CD4-positive, alpha-beta memory T cell (primary cell): Measurements from ENCODE around the gene MAPKAPK2. TPM values are rescaled to one million over a fixed set of nuclear protein-coding genes. Genes with fewer than 3 reads are reported as not detected.

Experiments
- CTCF ChIA-PET: fragments of 350-600 bp; sonication (Branson Sonifier 250); formaldehyde crosslinking; loops from one replicate; lab custom pipeline; 2021; ENCODE audit warnings: inconsistent platforms; ENCODE audit not compliant: partially characterized antibody; lab: Charles Lee
- POLR2A ChIA-PET: fragments of 350-600 bp; sonication (Branson Sonifier 250); formaldehyde crosslinking; loops from one replicate; lab custom pipeline; 2021; ENCODE audit not compliant: partially characterized antibody; lab: Charles Lee
- DNase-seq, 5 donors: peaks; one replicate each; pipeline versions ENCODE4 v3.0.0 to v3.0.0-alpha.2; 2020 to 2022; ENCODE audit warnings: mixed read lengths in 1 of 5
- H3K27ac ChIP-seq: one replicate; pipeline ENCODE4 v1.7.0; 2013; ENCODE audit warnings: low read depth, low read length
- H3K27me3 ChIP-seq: 2 replicates; pipeline ENCODE4 v1.7.0; 2013; ENCODE audit warnings: mild to moderate bottlenecking, low read length, moderate library complexity; ENCODE audit not compliant: insufficient read depth
- H3K36me3 ChIP-seq: 2 replicates; pipeline ENCODE4 v1.7.0; 2013; ENCODE audit warnings: mild to moderate bottlenecking, low read length, moderate library complexity; ENCODE audit not compliant: insufficient read depth
- H3K4me1 ChIP-seq: 2 replicates; pipeline ENCODE4 v1.7.0; 2013; ENCODE audit warnings: mild to moderate bottlenecking, low read length, moderate library complexity; ENCODE audit not compliant: insufficient read depth
- H3K4me3 ChIP-seq, 2 donors: one replicate each; pipeline ENCODE4 v1.7.0; 2013; ENCODE audit warnings: low read length in 2 of 2, mild to moderate bottlenecking in 1 of 2
- H3K9me3 ChIP-seq, 2 donors: one replicate each; pipeline ENCODE4 v1.7.0; 2013; ENCODE audit warnings: low read length in 2 of 2, control low read depth in 1 of 2; ENCODE audit not compliant: control insufficient read depth in 1 of 2
- H3K27ac Mint-ChIP-seq, 7 donors: one replicate each; pipeline ENCODE4 v1.8.0; 2020 to 2021; ENCODE audit warnings: mixed read lengths in 7 of 7, mild to moderate bottlenecking in 6 of 7, inconsistent platforms in 3 of 7, moderate library complexity in 3 of 7
- H3K27me3 Mint-ChIP-seq, 2 donors: one replicate each; pipeline ENCODE4 v1.8.0; 2020 to 2021; ENCODE audit warnings: mixed read lengths in 2 of 2
- H3K36me3 Mint-ChIP-seq, 2 donors: one replicate each; pipeline ENCODE4 v1.8.0; 2020 to 2021; ENCODE audit warnings: mixed read lengths in 2 of 2, inconsistent platforms in 1 of 2, mild to moderate bottlenecking in 1 of 2
- H3K4me1 Mint-ChIP-seq, 4 donors: one replicate each; pipeline ENCODE4 v1.8.0; 2020 to 2021; ENCODE audit warnings: mixed read lengths in 4 of 4, mild to moderate bottlenecking in 1 of 4
- H3K4me3 Mint-ChIP-seq, 8 donors: one replicate each; pipeline ENCODE4 v1.8.0; 2020 to 2021; ENCODE audit warnings: mixed read lengths in 8 of 8, mild to moderate bottlenecking in 7 of 8, moderate library complexity in 6 of 8, inconsistent platforms in 3 of 8
- H3K9me3 Mint-ChIP-seq, 8 donors: one replicate each; pipeline ENCODE4 v1.8.0; 2020 to 2021; ENCODE audit warnings: mixed read lengths in 8 of 8, mild to moderate bottlenecking in 5 of 8, inconsistent platforms in 3 of 8, moderate library complexity in 1 of 8
- intact Hi-C: fragments of 100-400 bp; cut with micrococcal nuclease; formaldehyde crosslinking; loops from one replicate; pipeline ENCODE4 v1.15.1; 2023
- polyA plus RNA-seq, 2 donors: library from polyadenylated mRNA; unstranded; fragments of 300-500 nt; fragmentation: Illumina TruSeq; gene quantifications; one replicate each; pipeline ENCODE4 v1.2.3, GENCODE V29; 2021
- total RNA-seq, 2 experiments: library from RNA; stranded (reverse); gene quantifications; one replicate each; pipeline ENCODE4 v1.2.3, GENCODE V29; 2021

The MAPKAPK2 gene
- total and polyA plus RNA-seq, 4 experiments from 2014 or later: 1.3 to 72.8 (median 37.8) TPM

DNA sequence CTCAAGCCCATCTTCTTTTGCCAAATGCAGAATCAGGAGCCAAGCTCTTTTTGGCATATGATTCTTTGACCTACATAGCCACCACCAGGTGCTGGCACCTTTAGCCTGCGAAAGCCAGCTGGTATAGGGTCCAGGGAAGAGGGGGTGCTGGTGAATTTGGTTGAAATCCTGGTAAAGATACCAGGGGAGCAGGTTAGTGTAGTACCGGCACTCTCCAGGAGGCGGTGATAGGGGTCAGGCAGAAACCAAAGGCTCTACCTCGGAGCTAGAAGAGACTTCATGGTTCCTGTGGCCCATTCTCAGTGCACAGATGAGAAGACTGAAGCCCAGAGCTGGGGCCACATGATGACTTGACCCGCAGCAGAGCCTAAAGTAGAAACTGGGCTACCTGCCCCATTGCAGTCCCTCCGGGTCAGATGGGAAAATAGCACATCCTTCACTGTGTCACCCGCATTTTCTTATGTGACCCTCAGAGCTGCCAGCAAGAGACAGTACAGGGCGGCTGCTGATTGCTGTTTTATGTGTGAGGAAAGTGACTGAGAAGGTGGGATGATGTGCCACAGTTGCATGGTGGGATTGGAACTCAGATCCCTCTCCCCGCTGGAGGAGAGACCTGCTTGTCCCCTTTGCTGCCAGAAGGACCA lies 49.9 kb downstream of the MAPKAPK2 start:
- Histone ChIP-seq H3K27me3 (no peaks in the 10 kb centered on the region), H3K27ac (peak overlapping the region; percentile 53), H3K4me3 (no peak overlapping the region), H3K4me1 (peaks cover 56% of the 10 kb centered on the region), H3K36me3 (peaks cover 26% of the 10 kb centered on the region), H3K9me3 (no peaks in the 10 kb centered on the region)
- ChIA-PET CTCF (interaction anchor here (0.7 to 9.1 kb wide), 65 partner anchors 9 to 271 kb away, joined by 3 to 351 read pairs (median 6); partner anchors contain the start of genes FCMR, IL10, IL19 and IL20), POLR2A (interaction anchor here (0.6 to 6.9 kb wide), 22 partner anchors 8 to 271 kb away, joined by 3 to 158 read pairs (median 6); partner anchors contain the start of genes FCMR, IL10 and IL19)
- DNase-seq: peak; percentile 64 to 82 (median 71)
- Mint-ChIP-seq H3K4me3 (peak overlapping the region in 3 of 8 donors; percentile 23 to 76 (median 54)), H3K27ac (peak overlapping the region; percentile 92 to 97 (median 94)), H3K9me3 (no peaks in the 10 kb centered on the region), H3K27me3 (no peaks in the 10 kb centered on the region), H3K4me1 (peaks cover 47 to 56% (median 52%) of the 10 kb centered on the region in 4 donors), H3K36me3 (peaks cover 28 to 50% of the 10 kb centered on the region in 2 donors)
- intact Hi-C loops: loop anchor here (1.0 to 2.0 kb wide), 5 partner anchors 74 to 248 kb away; partner anchors contain the start of gene IL20

DNA sequence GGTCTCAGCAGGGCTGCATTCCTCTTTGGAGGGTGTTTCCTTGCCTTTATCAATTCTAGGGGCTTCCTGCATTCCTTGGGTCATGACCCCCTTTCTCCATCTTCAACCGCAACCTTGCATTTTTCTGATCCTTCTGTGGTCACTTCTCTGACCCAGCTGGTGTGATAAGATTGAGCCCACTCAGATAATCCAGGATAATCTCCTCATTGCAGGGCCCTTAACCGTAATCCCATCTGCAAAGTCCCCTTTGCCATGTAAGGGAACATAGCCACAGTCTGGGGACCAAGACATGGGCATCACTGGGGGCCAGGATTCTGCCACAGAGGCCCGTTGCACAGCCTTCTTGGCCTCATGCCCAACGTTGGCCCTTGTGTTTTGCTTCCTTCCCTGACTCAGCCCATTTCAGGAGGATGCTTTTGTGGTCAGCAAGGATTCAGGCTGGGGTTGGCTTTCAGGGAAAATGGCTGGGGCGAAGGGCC lies 50.9 kb downstream of the MAPKAPK2 start:
- H3K27me3 Mint-ChIP-seq: no peaks in the 10 kb centered on the region
- ChIA-PET POLR2A (interaction anchor here (0.6 to 6.9 kb wide), 20 partner anchors 8 to 586 kb away, joined by 3 to 158 read pairs (median 7); partner anchors contain the start of genes CD55, DYRK3, FCMR and IL10), CTCF (interaction anchor here (1.0 to 9.1 kb wide), 41 partner anchors 9 to 246 kb away, joined by 3 to 351 read pairs (median 8); partner anchors contain the start of genes FCMR, IL10, IL19 and IL20)
- no peaks in the 10 kb centered on the region for H3K9me3 Mint-ChIP-seq
- no peak for DNase-seq
- H3K27ac Mint-ChIP-seq: peak overlapping the region; percentile 92 to 97 (median 94)
- Histone ChIP-seq H3K4me1 (peaks cover 66% of the 10 kb centered on the region), H3K27me3 (no peaks in the 10 kb centered on the region), H3K4me3 (no peak overlapping the region), H3K27ac (peak overlapping the region; percentile 53), H3K9me3 (no peaks in the 10 kb centered on the region), H3K36me3 (peaks cover 16% of the 10 kb centered on the region)
- H3K36me3 Mint-ChIP-seq: peaks cover 21 to 40% of the 10 kb centered on the region in 2 donors
- peak overlapping the region in 2 of 8 donors; percentile 54 to 76 for H3K4me3 Mint-ChIP-seq
- peaks cover 51 to 63% (median 58%) of the 10 kb centered on the region in 4 donors for H3K4me1 Mint-ChIP-seq
- intact Hi-C loops: loop anchor here (2.0 kb wide), 1 partner anchor 129 kb away; the partner anchor contains the start of gene IL20

DNA sequence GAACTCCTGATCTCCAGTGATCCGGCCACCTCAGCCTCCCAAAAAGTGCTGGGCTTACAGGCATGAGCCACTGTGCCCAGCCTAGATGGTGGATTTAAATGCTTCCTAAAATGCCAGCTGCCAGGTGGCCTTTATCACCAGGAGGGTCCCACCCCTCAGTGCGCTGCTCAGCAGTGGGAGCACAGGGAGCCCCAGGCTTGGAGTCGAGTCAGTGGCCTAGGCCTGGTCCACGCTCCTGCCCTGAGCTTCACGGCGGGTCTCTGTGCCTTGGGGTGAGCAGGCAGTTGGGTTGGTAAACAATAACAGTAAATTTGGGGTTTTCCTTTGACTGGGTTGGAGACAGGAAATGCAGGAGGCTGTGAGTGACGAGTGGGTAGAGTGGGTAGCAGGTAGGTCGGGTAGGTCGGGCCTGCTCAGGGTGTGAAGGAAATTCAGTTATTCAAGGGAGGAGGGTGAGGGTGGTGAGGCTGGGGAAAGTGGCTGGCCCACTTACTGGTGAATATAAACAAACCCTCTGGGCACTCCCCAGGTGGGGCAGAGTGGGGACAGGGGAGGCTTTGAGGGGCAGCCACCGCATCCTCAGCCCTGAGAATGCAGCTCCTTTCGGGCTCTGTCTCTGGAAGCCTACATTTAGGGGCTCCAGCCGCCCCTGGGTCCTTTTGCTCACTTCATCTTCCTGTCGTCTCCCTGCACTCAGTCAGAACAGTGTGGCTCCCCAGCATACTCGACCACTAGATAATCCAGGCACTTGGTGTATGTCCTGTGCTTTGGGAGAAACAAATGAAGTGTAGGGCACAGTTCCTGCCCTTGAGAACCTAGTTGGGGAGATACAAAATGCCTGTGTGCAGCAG lies 52.4 kb downstream of the MAPKAPK2 start:
- ChIA-PET POLR2A (interaction anchor here (0.5 to 6.9 kb wide), 15 partner anchors 8 to 185 kb away, joined by 3 to 158 read pairs (median 5); partner anchors contain the start of genes DYRK3, FCMR, IL10 and IL19), CTCF (interaction anchor here (0.8 to 9.1 kb wide), 19 partner anchors 10 to 245 kb away, joined by 3 to 351 read pairs (median 20); partner anchors contain the start of genes IL10 and IL19)
- DNase-seq: peak; percentile 76 to 90 (median 80)
- H3K27ac ChIP-seq: peak overlapping the region; percentile 53
- peaks cover 21 to 26% of the 10 kb centered on the region in 2 donors for H3K36me3 Mint-ChIP-seq
- peaks cover 51 to 74% (median 66%) of the 10 kb centered on the region in 4 donors for H3K4me1 Mint-ChIP-seq
- no peaks in the 10 kb centered on the region for H3K27me3 Mint-ChIP-seq
- peak overlapping the region; percentile 92 to 97 (median 94) for H3K27ac Mint-ChIP-seq
- H3K27me3 ChIP-seq: no peaks in the 10 kb centered on the region
- no peaks in the 10 kb centered on the region for H3K9me3 ChIP-seq
- H3K4me1 ChIP-seq: peaks cover 67% of the 10 kb centered on the region
- H3K4me3 ChIP-seq: peak overlapping the region in 1 of 2 donors; percentile 10
- peak overlapping the region in 7 of 8 donors; percentile 3 to 77 (median 57) for H3K4me3 Mint-ChIP-seq
- peaks cover 10% of the 10 kb centered on the region for H3K36me3 ChIP-seq
- intact Hi-C loops: loop anchor here (1.0 kb wide), 2 partner anchors 20 to 66 kb away; no protein-coding TSS in a partner anchor
- H3K9me3 Mint-ChIP-seq: no peaks in the 10 kb centered on the region

DNA sequence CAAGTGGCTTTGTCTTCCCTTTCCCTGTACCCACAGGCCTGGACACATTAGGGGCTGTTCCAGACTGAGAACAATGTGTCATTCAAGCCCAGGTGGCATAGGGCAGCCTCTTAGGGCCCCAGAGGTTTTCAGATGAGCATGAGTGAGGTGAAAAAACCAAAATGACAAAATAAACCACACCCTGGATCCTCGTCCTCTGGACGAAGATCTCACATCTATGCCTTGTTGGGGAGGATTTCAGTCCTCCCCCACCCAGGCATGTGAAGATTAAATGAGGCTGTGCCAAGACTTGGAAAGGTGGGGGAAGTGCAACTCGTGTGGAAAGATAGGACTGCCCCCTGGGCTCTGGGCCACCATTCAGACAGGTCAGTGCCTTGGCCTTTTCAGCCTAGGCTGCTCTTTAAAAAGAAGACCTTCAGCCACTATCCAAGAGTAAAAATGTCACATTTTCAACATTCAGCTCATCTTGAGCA lies 53.1 kb downstream of the MAPKAPK2 start:
- H3K27ac Mint-ChIP-seq: peak overlapping the region; percentile 92 to 97 (median 94)
- ChIA-PET CTCF (interaction anchor here (0.8 to 9.1 kb wide), 10 partner anchors 11 to 244 kb away, joined by 3 to 351 read pairs (median 17); no protein-coding TSS in a partner anchor), POLR2A (interaction anchor here (1.4 to 6.9 kb wide), 4 partner anchors 21 to 174 kb away, joined by 7 to 158 read pairs (median 36); partner anchors contain the start of genes IL10 and IL19)
- peak overlapping the region in 6 of 8 donors; percentile 9 to 77 (median 58) for H3K4me3 Mint-ChIP-seq
- Histone ChIP-seq H3K36me3 (peaks cover 5% of the 10 kb centered on the region), H3K9me3 (no peaks in the 10 kb centered on the region), H3K27me3 (no peaks in the 10 kb centered on the region), H3K4me3 (peak overlapping the region in 1 of 2 donors; percentile 10), H3K4me1 (peaks cover 67% of the 10 kb centered on the region), H3K27ac (peak overlapping the region; percentile 53)
- intact Hi-C loops: loop anchor here (1.0 to 2.0 kb wide), 3 partner anchors 20 to 66 kb away; no protein-coding TSS in a partner anchor
- DNase-seq: peak in 3 of 5 donors; percentile 20 to 85 (median 23)
- peaks cover 15 to 19% of the 10 kb centered on the region in 2 donors for H3K36me3 Mint-ChIP-seq
- H3K9me3 Mint-ChIP-seq: no peaks in the 10 kb centered on the region
- no peaks in the 10 kb centered on the region for H3K27me3 Mint-ChIP-seq
- H3K4me1 Mint-ChIP-seq: peaks cover 51 to 81% (median 65%) of the 10 kb centered on the region in 4 donors

DNA sequence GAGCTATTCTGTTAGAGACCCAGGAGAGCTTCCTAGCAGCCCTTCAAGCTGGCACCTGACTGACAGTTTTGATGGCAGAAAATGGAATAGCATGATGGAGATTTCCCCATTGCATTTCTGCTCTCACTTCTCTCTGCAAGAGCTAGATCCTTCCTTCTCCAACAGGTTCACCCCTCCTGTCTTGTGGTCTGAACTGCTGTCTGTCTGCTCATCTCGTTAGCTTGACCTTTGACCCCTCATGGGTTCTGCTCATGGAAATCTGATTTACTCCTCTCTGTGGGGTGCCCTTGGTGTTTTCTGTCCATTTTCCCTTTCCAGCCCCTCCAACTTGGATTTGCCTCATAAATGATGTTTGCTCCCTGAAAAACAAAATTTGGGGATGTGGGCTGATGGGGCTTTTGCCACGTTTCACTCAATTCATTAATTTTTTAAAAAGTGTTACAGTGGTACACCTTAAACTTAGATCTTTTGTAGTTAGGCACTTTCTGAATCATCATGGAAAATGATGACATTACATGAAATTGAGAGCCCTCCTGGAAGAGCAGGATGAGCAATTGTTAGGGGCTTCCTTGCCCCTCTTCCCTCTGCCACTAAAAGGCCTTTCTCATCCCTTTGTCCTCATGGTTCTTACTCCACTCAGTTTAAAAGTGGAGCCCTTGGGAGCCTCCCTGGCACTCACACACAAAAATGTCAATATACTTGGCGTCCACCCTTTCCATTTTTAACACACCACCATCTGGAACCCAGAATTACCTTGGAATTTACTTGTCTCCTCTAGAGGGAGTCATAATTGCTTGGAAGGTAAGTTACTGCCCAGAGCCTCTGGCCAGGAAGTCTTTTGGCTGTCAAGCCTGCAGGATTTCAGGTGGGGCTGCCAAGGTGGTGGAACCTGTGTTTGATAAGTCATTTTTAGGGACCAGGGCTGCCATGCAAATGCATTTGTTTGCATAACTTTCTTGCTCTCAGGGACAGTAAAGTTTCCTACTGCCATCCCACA lies 54.0 kb downstream of the MAPKAPK2 start:
- ChIA-PET CTCF (interaction anchor here (0.8 to 9.1 kb wide), 19 partner anchors 12 to 243 kb away, joined by 3 to 351 read pairs (median 6); partner anchors contain the start of genes IL10 and IL20), POLR2A (interaction anchor here (0.8 to 6.9 kb wide), 8 partner anchors 14 to 187 kb away, joined by 3 to 158 read pairs (median 8); partner anchors contain the start of genes IL10 and IL19)
- H3K4me3 Mint-ChIP-seq: peak overlapping the region in 5 of 8 donors; percentile 25 to 77 (median 46)
- H3K4me1 ChIP-seq: peaks cover 72% of the 10 kb centered on the region
- peak overlapping the region; percentile 53 for H3K27ac ChIP-seq
- no peaks in the 10 kb centered on the region for H3K36me3 ChIP-seq
- intact Hi-C loops: loop anchor here (2.0 kb wide), 1 partner anchor 28 kb away; no protein-coding TSS in a partner anchor
- H3K9me3 Mint-ChIP-seq: no peaks in the 10 kb centered on the region
- no peak for DNase-seq
- peak overlapping the region; percentile 92 to 97 (median 94) for H3K27ac Mint-ChIP-seq
- H3K9me3 ChIP-seq: no peaks in the 10 kb centered on the region
- H3K4me3 ChIP-seq: no peak overlapping the region
- H3K4me1 Mint-ChIP-seq: peaks cover 51 to 89% (median 70%) of the 10 kb centered on the region in 4 donors
- no peaks in the 10 kb centered on the region for H3K27me3 ChIP-seq
- peaks cover 6 to 12% of the 10 kb centered on the region in 2 donors for H3K36me3 Mint-ChIP-seq
- H3K27me3 Mint-ChIP-seq: no peaks in the 10 kb centered on the region
